SU-DHL-6 (cell line): ENCODE data around the gene PLEKHM2.

Experiments used
- EZH2phosphoT487 ChIP-seq: fragments of 200-600 bp; sonication (generic), shearing (Covaris generic); conservative IDR thresholded peaks from 2 replicates; pipeline ENCODE4 v1.6.1; 2018; ENCODE audit warnings: mild to moderate bottlenecking, antibody characterized with exemption, low read length, moderate library complexity, mixed read lengths
- TF ChIP-seq, protein P1 (sequence below): fragments of 200-600 bp; sonication (generic); IDR thresholded peaks from one replicate; pipeline ENCODE4 v1.5.1; 2017; ENCODE audit warnings: antibody characterized with exemption, mild to moderate bottlenecking, low read length, moderate library complexity; ENCODE audit not compliant: insufficient read depth, poor library complexity, severe bottlenecking

DNA sequence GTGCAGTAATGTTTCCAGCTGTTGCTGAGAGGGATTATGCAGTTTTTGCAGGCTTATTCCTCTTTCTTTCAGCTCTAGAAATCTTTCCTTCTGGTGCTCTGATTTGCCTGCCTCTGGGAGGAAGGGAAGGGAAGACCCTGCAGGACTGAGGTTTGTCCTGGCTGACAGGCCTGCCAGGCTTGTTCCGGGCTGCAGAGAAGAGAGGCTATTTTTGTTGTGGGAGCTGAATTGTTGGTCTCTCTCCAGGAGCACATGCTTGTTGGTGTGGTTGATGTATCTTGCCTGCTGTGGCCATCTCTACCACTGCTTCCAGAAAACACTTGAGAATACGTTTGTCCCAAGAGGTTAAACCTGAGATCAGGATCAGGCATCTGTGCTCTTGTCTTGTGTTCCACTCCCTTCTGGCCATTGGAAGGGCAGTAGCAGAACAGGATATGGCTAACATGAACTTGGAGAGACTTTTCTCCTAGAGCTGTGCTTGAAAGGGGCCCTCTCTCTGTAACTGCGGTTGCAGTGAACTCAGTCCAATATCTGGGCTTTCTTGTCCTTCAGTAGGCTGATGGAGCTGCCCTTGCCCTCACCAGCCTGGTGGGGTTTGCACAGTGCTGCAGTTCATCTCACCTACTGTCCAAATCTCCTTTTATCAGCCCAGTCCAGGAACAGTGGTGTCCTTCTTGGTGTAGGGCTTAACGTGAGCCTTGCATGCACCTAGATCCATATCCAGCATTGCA lies 30.5 kb downstream of the PLEKHM2 start:
- TF ChIP-seq, protein P1, sequence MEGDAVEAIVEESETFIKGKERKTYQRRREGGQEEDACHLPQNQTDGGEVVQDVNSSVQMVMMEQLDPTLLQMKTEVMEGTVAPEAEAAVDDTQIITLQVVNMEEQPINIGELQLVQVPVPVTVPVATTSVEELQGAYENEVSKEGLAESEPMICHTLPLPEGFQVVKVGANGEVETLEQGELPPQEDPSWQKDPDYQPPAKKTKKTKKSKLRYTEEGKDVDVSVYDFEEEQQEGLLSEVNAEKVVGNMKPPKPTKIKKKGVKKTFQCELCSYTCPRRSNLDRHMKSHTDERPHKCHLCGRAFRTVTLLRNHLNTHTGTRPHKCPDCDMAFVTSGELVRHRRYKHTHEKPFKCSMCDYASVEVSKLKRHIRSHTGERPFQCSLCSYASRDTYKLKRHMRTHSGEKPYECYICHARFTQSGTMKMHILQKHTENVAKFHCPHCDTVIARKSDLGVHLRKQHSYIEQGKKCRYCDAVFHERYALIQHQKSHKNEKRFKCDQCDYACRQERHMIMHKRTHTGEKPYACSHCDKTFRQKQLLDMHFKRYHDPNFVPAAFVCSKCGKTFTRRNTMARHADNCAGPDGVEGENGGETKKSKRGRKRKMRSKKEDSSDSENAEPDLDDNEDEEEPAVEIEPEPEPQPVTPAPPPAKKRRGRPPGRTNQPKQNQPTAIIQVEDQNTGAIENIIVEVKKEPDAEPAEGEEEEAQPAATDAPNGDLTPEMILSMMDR, result no peak
- no peak for TF ChIP-seq EZH2phosphoT487
